Endothelial cell of umbilical vein (primary cell): Measurements from ENCODE around the gene ADGRD1. TPM values are rescaled to one million over a fixed set of nuclear protein-coding genes. Genes with fewer than 3 reads are reported as not detected.

Source experiments
- BruUV-seq: library from RNA; stranded (reverse); fragments of 400-500 nt; replicated peaks from 2 replicates; lab custom pipeline; 2021; lab: Mats Ljungman, UMichigan
- CTCF ChIA-PET: fragments of 300-600, 350-600 bp; sonication (Branson Sonifier 250); formaldehyde crosslinking; loops from one replicate; lab custom pipeline; 2021; ENCODE audit warnings: antibody characterized with exemption, inconsistent platforms; lab: Charles Lee
- POLR2A ChIA-PET: fragments of 300-600, 350-600 bp; sonication (Branson Sonifier 250); formaldehyde crosslinking; loops from one replicate; lab custom pipeline; 2021; ENCODE audit warnings: antibody characterized with exemption, inconsistent platforms; lab: Charles Lee
- DNase-seq: peaks from one replicate; pipeline ENCODE4 v3.0.0-alpha.2; 2011; ENCODE audit warnings: low read depth, low spot score
- FAIRE-seq: peaks from 2 replicates; lab custom pipeline; 2011; peaks lifted over from hg19 to GRCh38; lab: Jason Lieb, UNC
- H2AFZ ChIP-seq: 2 replicates; pipeline ENCODE4 v1.6.0; 2012; ENCODE audit warnings: low read depth, low read length, control low read depth, inconsistent platforms
- H3K27ac ChIP-seq: 2 replicates; pipeline ENCODE4 v1.5.1; 2011; ENCODE audit warnings: low read depth, mild to moderate bottlenecking, control low read depth, low read length, moderate library complexity; ENCODE audit not compliant: insufficient read depth
- H3K27me3 ChIP-seq, 2 experiments: 2 replicates each; pipeline versions ENCODE4 v1.6.0 to v1.6.1; 2011; ENCODE audit warnings: low read length in 2 of 2, mixed read lengths in 1 of 2; ENCODE audit not compliant: control insufficient read depth in 2 of 2, insufficient read depth in 2 of 2
- H3K36me3 ChIP-seq, 2 experiments: 2 replicates in 1 of 2; 3 replicates in 1 of 2; pipeline ENCODE4 v1.5.1; 2011; ENCODE audit warnings: low read length in 2 of 2, mild to moderate bottlenecking in 1 of 2, moderate library complexity in 1 of 2; ENCODE audit not compliant: control insufficient read depth in 2 of 2, insufficient read depth in 2 of 2; ENCODE audit errors: extremely low read depth in 1 of 2
- H3K4me1 ChIP-seq: 3 replicates; pipeline ENCODE4 v1.5.1; 2011; ENCODE audit warnings: mild to moderate bottlenecking, low read length; ENCODE audit not compliant: control insufficient read depth, insufficient read depth; ENCODE audit errors: extremely low read depth
- H3K4me2 ChIP-seq: 2 replicates; pipeline ENCODE4 v1.6.1; 2011; ENCODE audit warnings: low read length, control low read depth, mixed read lengths; ENCODE audit not compliant: insufficient read depth
- H3K4me3 ChIP-seq, 3 experiments: fragments of 200-600 bp in 1 of 3; sonication (generic), shearing (Covaris generic) in 1 of 3; replicated peaks in 1 of 3; 2 replicates each; pipeline ENCODE4 v1.5.1; 2011 to 2016; ENCODE audit warnings: control low read depth in 3 of 3, low read length in 3 of 3, mild to moderate bottlenecking in 2 of 3, inconsistent platforms in 1 of 3, low read depth in 1 of 3, moderate library complexity in 1 of 3; ENCODE audit not compliant: insufficient read depth in 1 of 3
- H3K79me2 ChIP-seq: 2 replicates; pipeline ENCODE4 v1.6.0; 2012; ENCODE audit warnings: low read length, inconsistent platforms; ENCODE audit not compliant: control insufficient read depth, insufficient read depth
- H3K9ac ChIP-seq: replicated peaks from 2 replicates; pipeline ENCODE3; 2011; ENCODE audit warnings: low read length, control low read depth; ENCODE audit not compliant: insufficient read depth; ENCODE audit errors: extremely low read depth
- H3K9me1 ChIP-seq: replicated peaks from 3 replicates; pipeline ENCODE4 v1.6.0; 2011; ENCODE audit warnings: mild to moderate bottlenecking, low read length; ENCODE audit not compliant: control insufficient read depth, insufficient read depth; ENCODE audit errors: extremely low read depth
- H3K9me3 ChIP-seq: replicated peaks from 2 replicates; pipeline ENCODE4 v1.5.1; 2012; ENCODE audit warnings: low read length, inconsistent platforms; ENCODE audit not compliant: control insufficient read depth, insufficient read depth
- H4K20me1 ChIP-seq: replicated peaks from 2 replicates; pipeline ENCODE3; 2011; ENCODE audit warnings: mild to moderate bottlenecking, low read length; ENCODE audit not compliant: control insufficient read depth, insufficient read depth; ENCODE audit errors: extremely low read depth
- CTCF ChIP-seq, 2 donors: IDR thresholded peaks; 1 replicate in 1 of 2; 2 replicates in 1 of 2; pipeline ENCODE4 v1.5.1; 2011; ENCODE audit warnings: low read length in 2 of 2, mild to moderate bottlenecking in 2 of 2, moderate library complexity in 2 of 2, control low read depth in 1 of 2, inconsistent platforms in 1 of 2, low read depth in 1 of 2; ENCODE audit not compliant: insufficient read depth in 1 of 2; ENCODE audit errors: extremely low read depth in 1 of 2
- EZH2 ChIP-seq: IDR thresholded peaks from 2 replicates; pipeline ENCODE4 v1.6.1; 2012; ENCODE audit warnings: borderline replicate concordance, low read depth, mild to moderate bottlenecking, moderate library complexity, low read length, inconsistent platforms; ENCODE audit not compliant: severe bottlenecking
- FOS ChIP-seq: IDR thresholded peaks from 2 replicates; pipeline ENCODE4 v1.6.1; 2011; ENCODE audit warnings: mild to moderate bottlenecking, low read length, moderate library complexity, borderline replicate concordance; ENCODE audit not compliant: insufficient read depth
- GATA2 ChIP-seq: IDR thresholded peaks from 2 replicates; pipeline ENCODE4 v1.7.0; 2011; ENCODE audit warnings: low read depth, mild to moderate bottlenecking, moderate library complexity, mixed read lengths, low read length; ENCODE audit not compliant: insufficient read length, insufficient read depth
- JUN ChIP-seq: IDR thresholded peaks from 2 replicates; pipeline ENCODE4 v1.6.1; 2011; ENCODE audit warnings: borderline replicate concordance, low read depth; ENCODE audit not compliant: insufficient read length, insufficient read depth
- MAX ChIP-seq: IDR thresholded peaks from 2 replicates; pipeline ENCODE4 v1.6.1; 2011; ENCODE audit not compliant: insufficient read depth, insufficient read length
- MYC ChIP-seq: IDR thresholded peaks from one replicate; pipeline ENCODE4 v1.6.1; 2011; ENCODE audit warnings: mild to moderate bottlenecking, low read depth, low read length
- POLR2A ChIP-seq: IDR thresholded peaks from 2 replicates; pipeline ENCODE4 v1.6.1; 2012; ENCODE audit warnings: low read depth, mild to moderate bottlenecking, control low read depth, low read length
- POLR2AphosphoS5 ChIP-seq: IDR thresholded peaks from 2 replicates; pipeline ENCODE4 v1.6.1; 2012; ENCODE audit warnings: low read depth, mild to moderate bottlenecking, control low read depth, low read length, moderate library complexity; ENCODE audit not compliant: insufficient read depth
- dilution Hi-C: fragments of 300-500 bp; cut with MboI; formaldehyde crosslinking; loops from one replicate; pipeline ENCODE4 v1.15.0; 2019; ENCODE audit warnings: low sequenced_read_pairs; ENCODE audit not compliant: extremely low pct_ligation_motif_present
- intact Hi-C: fragments of 100-400 bp; cut with micrococcal nuclease; formaldehyde crosslinking; loops from one replicate; pipeline ENCODE4 v1.10.0; 2022
- polyA plus RNA-seq, 4 experiments: library from polyadenylated mRNA; depleted of rRNA in 3 of 4; stranded (reverse) in 3 of 4; unstranded in 1 of 4; fragments of >200 nt; gene quantifications; 2 replicates each; pipeline versions ENCODE4 v1.2.1 to v1.2.3, GENCODE V29; 2011 to 2012; ENCODE audit warnings: missing spikeins in 1 of 4
- total RNA-seq: library from RNA; stranded (reverse); gene quantifications from 2 replicates; pipeline ENCODE4 v1.2.3, GENCODE V29; 2021

Gene ADGRD1
- total and polyA plus RNA-seq, 2 donors (not counting 3 experiments of a cell fraction or from before 2014, with no cell fraction given): 0.07 TPM; not detected in 1

GRCh38 chr12:131164096-131164872 is 210.6 kb downstream of the ADGRD1 start:
- no peak overlapping the region for H3K27ac ChIP-seq
- H3K4me3 ChIP-seq: no peak overlapping the region
- intact Hi-C loops (no loop called here), dilution Hi-C loops (no loop called here)
- H3K9me3 ChIP-seq: no peaks in the 10 kb centered on the region
- H3K4me1 ChIP-seq: no peaks in the 10 kb centered on the region
- H3K9ac ChIP-seq: no peak overlapping the region
- no peak for DNase-seq
- H3K36me3 ChIP-seq: no peaks in the 10 kb centered on the region
- TF ChIP-seq GATA2: no peak
- no peak for TF ChIP-seq MYC
- no peak for TF ChIP-seq CTCF (IDR thresholded peaks at IDR 0.05; ENCODE audit: extremely low read depth in 1 of 2, insufficient read depth in 1 of 2, low read depth in 1 of 2, low read length in 2 of 2)
- no peak for TF ChIP-seq FOS
- no peaks in the 10 kb centered on the region for H3K9me1 ChIP-seq
- H4K20me1 ChIP-seq: no peaks in the 10 kb centered on the region
- CTCF ChIA-PET: no interaction called here
- FAIRE-seq: no peak
- H3K4me2 ChIP-seq: no peak overlapping the region
- no peak overlapping the region for H2AFZ ChIP-seq
- no peaks in the 10 kb centered on the region for H3K27me3 ChIP-seq
- H3K79me2 ChIP-seq: no peaks in the 10 kb centered on the region
- POLR2A ChIA-PET: no interaction called here
- no TSS peak for BruUV-seq

GRCh38 chr12:131166717-131167116 is 213.0 kb downstream of the ADGRD1 start:
- POLR2A ChIA-PET: no interaction called here
- no peak overlapping the region for H3K4me3 ChIP-seq
- H3K36me3 ChIP-seq: no peaks in the 10 kb centered on the region
- no peak overlapping the region for H2AFZ ChIP-seq
- CTCF ChIA-PET: no interaction called here
- no peaks in the 10 kb centered on the region for H3K27me3 ChIP-seq
- no peak overlapping the region for H3K9ac ChIP-seq
- BruUV-seq: no TSS peak
- no peaks in the 10 kb centered on the region for H3K4me1 ChIP-seq
- H3K79me2 ChIP-seq: no peaks in the 10 kb centered on the region
- no peak overlapping the region for H3K27ac ChIP-seq
- H4K20me1 ChIP-seq: no peaks in the 10 kb centered on the region
- TF ChIP-seq GATA2 (no peak), FOS (no peak), EZH2 (no peak), JUN (no peak), MYC (no peak), MAX (no peak), CTCF (IDR thresholded peaks at IDR 0.05; ENCODE audit: extremely low read depth in 1 of 2, insufficient read depth in 1 of 2, low read depth in 1 of 2, low read length in 2 of 2) (no peak), POLR2A (no peak), POLR2AphosphoS5 (no peak)
- DNase-seq (no peak), FAIRE-seq (no peak)
- intact Hi-C loops (no loop called here), dilution Hi-C loops (no loop called here)
- no peak overlapping the region for H3K4me2 ChIP-seq
- H3K9me3 ChIP-seq: no peaks in the 10 kb centered on the region
- no peaks in the 10 kb centered on the region for H3K9me1 ChIP-seq
